ENCODE results near the gene CCDC30.

DNA sequence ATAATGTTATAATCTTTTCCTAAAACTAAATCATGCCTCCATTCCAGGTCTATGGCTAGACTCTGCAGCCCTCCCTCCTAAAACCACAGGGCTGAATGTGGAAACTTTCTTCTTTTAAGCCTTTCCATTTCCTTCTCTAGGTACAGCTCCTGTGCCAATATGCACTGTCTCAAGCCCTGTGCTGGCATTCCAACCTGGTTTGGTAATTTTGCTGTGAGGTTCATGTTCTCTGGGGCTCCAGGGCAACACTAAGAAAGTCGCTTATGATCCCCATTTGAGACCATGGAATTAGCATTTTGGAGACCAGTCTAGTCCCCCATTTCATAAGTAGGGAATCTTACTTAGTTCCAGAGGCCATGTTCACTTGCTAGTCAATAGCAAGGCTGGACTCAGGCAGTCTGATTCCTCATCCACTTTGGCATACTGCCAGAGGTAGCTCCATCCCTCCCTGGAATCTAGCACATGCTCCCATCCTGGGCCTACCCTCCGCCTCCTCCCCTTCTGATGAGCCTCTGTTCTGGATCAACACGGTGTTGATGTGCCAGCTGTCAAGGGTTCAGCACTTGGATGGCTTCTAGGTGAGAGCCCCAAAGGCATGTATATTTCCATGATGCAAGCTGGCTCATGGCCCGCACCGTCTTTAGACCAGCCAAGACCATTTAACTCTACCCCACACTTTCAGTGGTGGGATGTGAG, 43.8 kb upstream of the CCDC30 start:
- TF ChIP-seq POLR2AphosphoS5 (IDR thresholded peaks at IDR 0.05) (peak; percentile 87 to 95 (median 90)), POLR2A (IDR thresholded peaks at IDR 0.05) (no peak), CTCF (IDR thresholded peaks at IDR 0.05) (no peak)

All from sigmoid colon (tissue), 4 donors.